Brain microvascular endothelial cell (primary cell): Measurements from ENCODE around the gene DPYSL5.

Experiments used
- DNase-seq: peaks from one replicate; pipeline ENCODE4 v3.0.0-alpha.2; 2020
- H3K27ac ChIP-seq: fragments of 250-450 bp; sonication (Bioruptor Pico); 2 replicates; pipeline ENCODE4 v1.5.1; 2020; ENCODE audit warnings: mild to moderate bottlenecking, moderate library complexity
- H3K27me3 ChIP-seq: fragments of 250-450 bp; sonication (Bioruptor Pico); replicated peaks from 2 replicates; pipeline ENCODE4 v1.5.1; 2020; ENCODE audit warnings: mild to moderate bottlenecking
- H3K36me3 ChIP-seq: fragments of 250-450 bp; sonication (Bioruptor Pico); replicated peaks from 2 replicates; pipeline ENCODE4 v1.5.1; 2020; ENCODE audit warnings: mild to moderate bottlenecking
- H3K4me3 ChIP-seq: 2 replicates; pipeline ENCODE4 v1.5.1; 2011; ENCODE audit warnings: low read depth, mild to moderate bottlenecking, control low read depth, low read length, moderate library complexity
- in situ Hi-C: cut with HindIII; loops from 2 replicates; pipeline ENCODE4 v1.10.0; 2017; ENCODE audit warnings: low sequenced_read_pairs, low pct_ligation_motif_present
- TF ChIP-seq, protein P1 (sequence below): IDR thresholded peaks from 2 replicates; pipeline ENCODE4 v1.5.1; 2011; ENCODE audit warnings: low read depth, mild to moderate bottlenecking, moderate library complexity, low read length, control low read depth, inconsistent platforms; ENCODE audit errors: missing control alignments

DPYSL5 gene

DNA sequence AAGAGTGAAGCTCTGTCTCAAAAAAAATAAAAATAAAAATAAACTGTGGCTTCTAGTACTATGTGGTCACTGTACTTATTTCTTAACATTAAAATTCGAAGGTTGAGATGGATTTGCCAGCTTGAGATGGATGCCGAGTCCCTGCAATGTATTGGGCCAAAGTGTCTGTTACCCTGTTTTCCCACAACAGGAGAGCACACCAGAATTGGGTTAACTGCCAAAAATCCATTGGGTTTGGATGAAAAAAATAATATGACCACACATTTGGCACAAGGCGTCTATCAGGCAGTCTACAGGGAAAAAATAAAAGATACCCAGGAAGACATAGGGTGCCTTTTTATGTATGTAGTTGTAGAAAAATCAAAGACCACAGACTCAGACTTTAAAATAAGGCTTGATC, 103.3 kb downstream of the DPYSL5 start:
- Histone ChIP-seq H3K4me3 (no peak overlapping the region), H3K27me3 (peaks cover 17% of the 10 kb centered on the region), H3K36me3 (no peaks in the 10 kb centered on the region), H3K27ac (no peak overlapping the region)
- TF ChIP-seq, protein P1, sequence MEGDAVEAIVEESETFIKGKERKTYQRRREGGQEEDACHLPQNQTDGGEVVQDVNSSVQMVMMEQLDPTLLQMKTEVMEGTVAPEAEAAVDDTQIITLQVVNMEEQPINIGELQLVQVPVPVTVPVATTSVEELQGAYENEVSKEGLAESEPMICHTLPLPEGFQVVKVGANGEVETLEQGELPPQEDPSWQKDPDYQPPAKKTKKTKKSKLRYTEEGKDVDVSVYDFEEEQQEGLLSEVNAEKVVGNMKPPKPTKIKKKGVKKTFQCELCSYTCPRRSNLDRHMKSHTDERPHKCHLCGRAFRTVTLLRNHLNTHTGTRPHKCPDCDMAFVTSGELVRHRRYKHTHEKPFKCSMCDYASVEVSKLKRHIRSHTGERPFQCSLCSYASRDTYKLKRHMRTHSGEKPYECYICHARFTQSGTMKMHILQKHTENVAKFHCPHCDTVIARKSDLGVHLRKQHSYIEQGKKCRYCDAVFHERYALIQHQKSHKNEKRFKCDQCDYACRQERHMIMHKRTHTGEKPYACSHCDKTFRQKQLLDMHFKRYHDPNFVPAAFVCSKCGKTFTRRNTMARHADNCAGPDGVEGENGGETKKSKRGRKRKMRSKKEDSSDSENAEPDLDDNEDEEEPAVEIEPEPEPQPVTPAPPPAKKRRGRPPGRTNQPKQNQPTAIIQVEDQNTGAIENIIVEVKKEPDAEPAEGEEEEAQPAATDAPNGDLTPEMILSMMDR: no peak
- no peak for DNase-seq
- in situ Hi-C loops: no loop called here

DNA sequence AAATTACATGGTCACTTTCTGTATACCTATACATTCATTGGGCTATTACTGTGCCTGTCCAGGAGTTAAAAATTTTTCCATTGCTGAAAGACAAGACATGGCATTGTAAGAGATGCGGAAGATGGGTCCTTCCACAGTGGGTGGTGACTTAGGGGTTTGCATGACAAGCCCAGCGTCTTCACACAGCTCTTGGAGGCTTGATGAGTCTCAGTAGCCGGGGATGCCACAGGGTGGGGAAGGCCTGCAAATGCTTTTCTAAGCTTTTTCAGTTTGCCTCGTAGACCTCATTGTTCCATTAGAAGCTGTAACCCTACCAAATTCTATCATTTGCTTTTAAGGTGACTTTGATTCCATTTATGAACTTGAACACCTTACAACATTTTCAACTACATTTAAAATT, 104.4 kb downstream of the DPYSL5 start:
- in situ Hi-C loops: no loop called here
- DNase-seq: no peak
- no peak overlapping the region for H3K27ac ChIP-seq
- peaks cover 19% of the 10 kb centered on the region for H3K27me3 ChIP-seq
- no peak overlapping the region for H3K4me3 ChIP-seq
- no peaks in the 10 kb centered on the region for H3K36me3 ChIP-seq
- TF ChIP-seq, protein P1: no peak

DNA sequence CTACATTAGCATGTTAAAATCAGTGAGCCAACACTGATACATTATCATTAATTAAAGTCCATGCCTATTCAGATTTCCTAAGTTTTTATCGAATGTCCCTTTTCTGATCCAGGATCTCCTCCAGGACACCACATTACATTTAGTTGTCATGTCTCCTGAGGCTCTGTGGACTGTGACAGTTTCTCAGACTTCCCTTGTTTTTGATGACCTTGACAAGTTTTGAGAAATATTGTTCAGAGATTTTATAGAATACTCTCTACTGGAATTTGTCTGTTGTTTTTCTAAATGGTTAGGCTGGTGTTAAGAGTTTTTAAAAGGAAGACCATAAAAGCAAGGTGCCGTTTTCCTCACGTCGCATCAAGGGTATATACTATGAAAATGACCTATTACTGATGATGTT, 106.2 kb downstream of the DPYSL5 start:
- H3K27ac ChIP-seq: no peak overlapping the region
- no peak overlapping the region for H3K4me3 ChIP-seq
- TF ChIP-seq, protein P1: no peak
- no peak for DNase-seq
- H3K27me3 ChIP-seq: peaks cover 29% of the 10 kb centered on the region
- H3K36me3 ChIP-seq: no peaks in the 10 kb centered on the region
- in situ Hi-C loops: no loop called here

DNA sequence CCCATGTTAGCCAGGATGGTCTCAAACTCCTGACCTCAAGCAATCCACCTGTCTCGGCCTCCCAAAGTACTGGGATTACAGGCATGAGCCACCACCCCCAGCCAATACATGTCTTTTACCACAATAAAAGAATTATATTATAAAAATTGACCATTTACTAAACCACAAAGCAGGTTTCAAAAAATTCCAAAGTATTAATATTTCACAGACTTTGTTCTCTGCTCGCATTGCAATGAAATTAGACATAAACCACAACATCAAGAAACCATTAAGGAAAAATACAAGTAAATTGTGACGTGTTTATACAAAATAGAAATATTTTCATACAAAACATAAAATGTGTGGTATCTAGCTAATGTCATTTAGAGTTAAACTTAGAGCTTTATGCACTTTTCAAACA, 109.1 kb downstream of the DPYSL5 start:
- no peaks in the 10 kb centered on the region for H3K36me3 ChIP-seq
- DNase-seq: no peak
- in situ Hi-C loops: no loop called here
- H3K27ac ChIP-seq: no peak overlapping the region
- TF ChIP-seq, protein P1: no peak
- H3K4me3 ChIP-seq: no peak overlapping the region
- H3K27me3 ChIP-seq: peaks cover 36% of the 10 kb centered on the region

DNA sequence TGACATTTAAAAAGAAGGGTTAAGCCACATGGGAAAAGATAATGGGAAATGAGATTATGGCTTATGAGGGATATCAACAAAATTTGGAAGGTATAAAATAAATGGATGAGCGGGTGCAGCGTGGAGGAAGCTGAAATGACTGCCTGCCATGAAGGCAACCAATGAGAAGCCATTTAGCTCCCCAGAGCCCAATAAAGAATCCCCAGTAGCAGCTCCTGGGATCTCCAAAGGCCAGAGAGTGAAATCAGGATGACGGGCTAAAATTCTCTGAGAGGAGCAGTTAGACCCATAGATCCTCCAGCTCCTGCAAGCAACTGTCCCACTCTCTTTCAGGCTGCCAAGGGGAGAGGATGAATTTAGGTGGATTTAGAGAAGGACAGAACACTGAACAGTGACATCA, 109.6 kb downstream of the DPYSL5 start:
- Histone ChIP-seq H3K27ac (no peak overlapping the region), H3K27me3 (peaks cover 36% of the 10 kb centered on the region), H3K36me3 (no peaks in the 10 kb centered on the region), H3K4me3 (no peak overlapping the region)
- no peak for DNase-seq
- TF ChIP-seq, protein P1: no peak
- in situ Hi-C loops: no loop called here

DNA sequence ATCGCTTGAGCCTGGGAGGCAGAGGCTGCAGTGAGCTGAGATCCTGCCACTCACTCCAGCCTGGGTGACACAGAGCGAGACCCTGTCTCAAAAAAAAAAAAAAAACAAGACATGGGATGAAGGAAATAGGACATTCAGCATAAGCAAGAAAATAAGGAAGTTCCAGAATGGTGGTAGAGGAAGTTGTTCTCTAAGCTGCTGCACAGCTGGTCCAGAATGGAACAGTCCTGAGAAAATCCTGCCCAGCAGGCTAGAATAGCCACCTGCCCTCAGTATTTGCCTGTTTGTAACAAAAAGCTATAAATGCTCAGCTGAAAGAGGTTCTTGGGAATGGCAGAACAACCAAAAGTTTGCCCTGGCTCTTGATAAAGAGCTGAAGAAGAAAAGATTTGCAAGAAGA, 111.4 kb downstream of the DPYSL5 start:
- Histone ChIP-seq H3K36me3 (no peaks in the 10 kb centered on the region), H3K27me3 (peaks cover 34% of the 10 kb centered on the region), H3K4me3 (no peak overlapping the region), H3K27ac (no peak overlapping the region)
- TF ChIP-seq, protein P1: no peak
- in situ Hi-C loops: no loop called here
- DNase-seq: no peak
